Measurements from ENCODE around the gene PSMB2. TPM values are rescaled to one million over a fixed set of nuclear protein-coding genes. Genes with fewer than 3 reads are reported as not detected.
"Not testable (repeated sequence)": the region's sequence is repeated elsewhere in the genome, so short reads cannot be mapped to it uniquely, and the experiment has no call there.

Gene PSMB2
- total RNA-seq (2014; rRNA removed; shearing (Covaris generic)), result 30.2 and 39.5 TPM in 2 replicates

DNA sequence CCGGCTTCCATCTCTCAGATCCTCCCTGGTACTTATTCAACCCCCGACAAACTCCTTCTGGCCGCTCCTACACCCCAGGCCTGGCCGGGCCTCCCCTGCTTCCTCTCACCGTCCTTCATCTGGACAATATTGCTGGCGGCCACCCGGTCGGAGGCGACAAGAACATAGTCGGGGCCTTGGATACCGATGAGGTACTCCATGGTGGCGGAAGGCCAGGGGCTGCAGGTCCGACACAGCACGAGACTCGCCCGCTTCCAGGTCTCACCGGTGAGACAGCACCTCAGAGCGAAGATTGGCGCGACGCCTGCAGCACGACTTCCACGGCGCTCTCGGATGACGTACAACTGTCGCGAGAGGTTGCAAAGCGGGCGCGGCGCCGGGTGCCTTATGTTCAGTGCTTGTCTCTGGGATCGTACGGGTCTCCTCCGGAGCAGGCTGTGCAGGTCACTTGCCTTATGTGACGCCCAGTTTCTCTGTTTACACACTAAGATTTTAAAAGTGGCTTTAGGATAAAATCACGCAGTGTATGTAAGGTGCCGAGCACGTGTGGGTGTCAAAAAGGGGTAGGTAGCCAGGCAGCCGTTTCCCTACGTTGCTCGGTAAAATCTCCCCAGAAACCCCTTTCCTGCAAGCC, at the start of gene PSMB2:
Gene PSMB2 (minus strand): TSS at position 294 of the 634 bp plus-strand sequence. CDS start 94 bp downstream, at position 200.
- DNase-seq (ENCODE audit: low spot score), result peak; percentile 88

DNA sequence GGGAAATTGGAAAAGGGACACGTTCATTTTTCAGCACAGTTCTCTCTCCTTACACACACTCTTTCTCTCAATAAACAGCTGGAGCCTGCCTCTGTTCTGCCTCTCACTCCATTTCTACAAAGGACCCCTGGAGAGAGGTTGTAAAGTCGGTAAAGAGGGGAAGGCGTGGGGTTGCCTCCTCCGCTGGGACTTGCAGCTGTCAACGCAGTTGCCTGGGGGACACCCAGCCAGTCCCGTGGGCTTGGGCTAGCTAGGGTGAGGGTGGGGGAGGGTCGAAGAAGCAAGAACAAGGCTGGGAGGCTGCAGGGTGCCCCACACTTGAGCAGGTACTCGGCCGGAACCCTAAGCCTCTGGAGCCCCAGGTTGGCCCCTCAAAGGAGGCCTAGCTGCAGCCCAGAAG, 49.8 kb upstream of the PSMB2 start:
- DNase-seq (ENCODE audit: low spot score), result no peak

DNA sequence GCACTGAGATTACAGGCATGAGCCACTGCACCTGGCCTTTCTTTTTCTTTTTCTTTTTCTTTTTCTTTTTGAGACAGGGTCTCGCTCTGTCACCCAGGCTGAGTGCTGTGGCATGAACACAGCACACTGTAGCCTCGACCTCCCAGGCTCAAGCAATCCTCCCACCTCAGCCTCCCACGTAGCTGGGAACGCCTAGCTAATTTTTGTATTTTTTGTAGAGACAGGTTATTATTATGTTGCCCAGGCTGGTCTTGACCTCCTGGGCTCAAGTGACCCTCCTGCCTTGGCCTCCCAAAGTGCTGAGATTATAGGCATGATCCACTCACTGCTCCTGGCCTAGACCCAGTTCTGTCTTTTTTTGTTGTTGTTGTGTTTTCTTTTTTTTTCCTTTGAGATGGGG, 48.8 kb upstream of the PSMB2 start:
- DNase-seq (ENCODE audit: low spot score), result not testable (repeated sequence)

- no peak for DNase-seq (ENCODE audit: low spot score)
These were observed 46.8 kb upstream of the PSMB2 start for GRCh38 chr1:35688161-35688560.

- DNase-seq (ENCODE audit: low spot score), result no peak
These were observed 41.7 kb upstream of the PSMB2 start for GRCh38 chr1:35683012-35683411.

GRCh38 chr1:35680271-35680670, 38.9 kb upstream of the PSMB2 start:
- DNase-seq (ENCODE audit: low spot score), result no peak

DNA sequence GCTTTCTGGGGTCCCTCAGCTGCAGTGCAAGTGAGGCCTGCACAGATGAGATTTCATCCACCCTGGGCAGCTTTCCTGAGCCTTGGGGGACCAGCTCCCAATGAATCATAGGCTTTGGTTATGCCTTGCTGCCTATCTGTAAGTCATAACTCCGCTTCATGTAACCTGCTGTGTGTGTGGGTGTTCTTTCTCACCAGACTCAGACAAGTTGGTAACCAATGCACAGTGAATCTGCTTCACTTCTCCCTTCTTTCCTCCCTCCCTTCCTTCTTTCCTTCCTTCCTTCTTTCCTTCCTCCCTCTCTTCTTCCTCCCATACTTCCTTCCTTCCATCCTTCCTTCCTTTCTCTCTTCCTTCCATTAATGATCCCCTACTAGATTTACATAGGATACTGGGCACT, 34.4 kb upstream of the PSMB2 start:
- DNase-seq (ENCODE audit: low spot score), result no peak

- DNase-seq (ENCODE audit: low spot score), result no peak
These were observed 32.8 kb upstream of the PSMB2 start for GRCh38 chr1:35674111-35674510.

GRCh38 chr1:35672116-35672515, 30.8 kb upstream of the PSMB2 start:
- no peak for DNase-seq (ENCODE audit: low spot score)

DNA sequence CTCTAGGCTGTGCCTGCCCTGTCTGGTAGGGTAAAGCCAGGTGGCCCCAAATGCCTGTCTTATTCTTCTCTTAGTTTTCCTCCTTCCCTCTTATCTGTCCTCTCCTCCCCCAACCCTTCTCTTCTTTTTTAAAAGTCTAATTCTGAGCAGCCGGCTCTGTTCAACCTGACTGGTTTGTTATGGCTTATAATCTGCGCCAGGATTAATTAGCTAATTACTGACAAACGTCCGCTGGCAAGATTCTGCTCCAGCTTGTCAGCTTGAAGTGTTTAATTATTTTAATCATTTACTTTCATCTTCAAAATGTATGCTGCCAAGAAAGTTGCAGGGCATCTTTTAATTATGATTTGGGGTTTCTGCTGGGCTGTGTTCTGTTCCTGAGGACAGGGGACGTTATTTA, 27.2 kb upstream of the PSMB2 start:
- DNase-seq (ENCODE audit: low spot score), result no peak

DNA sequence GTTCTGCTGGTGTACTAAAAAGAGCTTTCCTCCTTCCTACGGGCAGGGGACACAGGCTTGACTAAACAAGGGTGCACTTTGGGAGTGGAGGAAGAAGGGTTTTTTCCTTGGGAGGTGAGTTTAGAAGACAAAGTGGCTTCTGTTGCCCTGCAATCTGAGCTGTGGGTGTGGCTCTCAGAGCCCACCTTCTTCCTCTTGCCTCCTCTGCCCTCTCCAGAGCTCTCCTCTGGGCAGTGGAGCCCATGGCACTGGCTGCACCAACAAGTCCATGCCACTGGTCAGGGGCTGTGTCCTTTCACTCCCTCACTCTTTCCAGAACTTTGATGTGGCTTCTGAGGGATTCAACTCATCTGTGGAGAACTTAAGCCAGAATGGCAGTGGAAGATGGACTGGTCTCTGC, 25.6 kb upstream of the PSMB2 start:
- DNase-seq (ENCODE audit: low spot score), result no peak

- DNase-seq (ENCODE audit: low spot score), result no peak
These were observed 24.9 kb upstream of the PSMB2 start for GRCh38 chr1:35666216-35666615.

DNA sequence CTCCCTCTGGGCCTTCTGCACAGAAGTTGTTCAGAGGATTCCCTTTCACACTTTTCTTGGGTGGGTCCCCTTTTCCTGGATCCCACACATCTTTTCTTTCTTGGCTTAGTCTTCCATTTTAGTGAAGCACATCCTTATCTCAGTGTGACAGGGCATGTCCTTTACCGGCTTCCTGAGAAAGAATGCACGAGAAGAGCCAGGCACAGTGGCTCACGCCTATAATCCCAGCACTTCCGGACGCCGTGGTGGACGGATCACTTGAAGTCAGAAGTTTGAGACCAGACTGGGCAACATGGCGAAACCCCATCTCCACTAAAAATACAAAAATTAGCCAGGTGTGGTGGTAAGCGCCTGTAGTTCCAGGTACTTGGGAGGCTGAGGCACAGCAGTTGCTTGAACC, 22.1 kb upstream of the PSMB2 start:
- DNase-seq (ENCODE audit: low spot score), result no peak

DNA sequence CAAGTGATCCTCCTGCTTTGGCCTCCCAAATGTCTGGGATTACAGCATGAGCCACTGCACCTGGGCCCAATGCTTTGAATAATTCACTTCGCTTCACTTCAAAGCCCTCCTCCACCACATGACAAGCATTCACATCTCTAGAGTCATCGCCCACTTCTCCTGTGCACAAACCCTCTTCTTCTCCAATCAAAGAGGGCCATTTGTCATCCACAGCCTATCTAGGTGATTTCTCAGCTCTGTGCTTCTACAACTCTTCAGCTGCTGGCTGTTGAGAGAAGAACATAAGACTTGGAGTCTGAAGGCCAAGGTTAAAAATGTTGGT, 20.1 kb upstream of the PSMB2 start:
- no peak for DNase-seq (ENCODE audit: low spot score)

DNA sequence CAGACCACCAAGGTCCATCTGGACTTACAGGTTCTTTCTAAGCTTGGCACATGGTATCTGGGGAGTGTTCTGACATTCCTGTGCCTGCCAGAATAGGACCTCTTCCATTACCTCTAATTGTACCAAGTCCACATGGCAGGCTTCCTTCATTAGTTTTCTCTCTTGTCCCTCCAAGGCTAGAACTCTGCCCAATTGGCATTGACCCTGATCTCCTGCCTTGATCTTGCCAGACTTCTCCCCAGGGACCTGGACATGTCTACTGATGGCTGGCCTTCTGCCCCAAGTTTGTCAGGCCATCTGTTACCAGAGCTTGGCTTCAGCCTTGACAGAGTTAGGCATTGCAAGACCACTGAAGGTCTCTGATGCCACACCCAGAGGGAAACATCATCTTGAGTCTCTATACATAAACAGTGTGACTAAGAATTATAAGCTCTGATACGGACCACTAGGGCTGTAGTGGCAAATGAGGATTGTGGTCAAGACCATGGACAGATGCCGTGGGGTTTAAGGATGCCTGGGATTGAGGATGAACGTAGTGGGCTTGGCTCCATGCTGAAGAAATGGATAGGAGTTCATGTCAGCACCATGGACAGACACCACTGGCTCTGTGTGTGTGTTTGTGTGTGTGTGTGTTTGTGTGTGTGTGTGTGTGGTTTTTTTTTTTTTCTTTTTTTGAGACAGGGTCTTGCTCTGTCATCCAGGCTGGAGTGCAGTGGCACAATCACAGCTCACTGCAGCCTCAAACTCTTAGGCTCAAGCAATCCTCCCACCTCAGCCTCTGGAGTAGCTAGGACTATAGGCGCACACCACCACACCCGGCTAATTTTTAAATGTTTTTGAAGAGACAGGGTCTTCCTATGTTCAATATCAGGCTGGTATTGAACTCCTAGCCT, 19.5 kb upstream of the PSMB2 start:
- no peak for DNase-seq (ENCODE audit: low spot score)

DNA sequence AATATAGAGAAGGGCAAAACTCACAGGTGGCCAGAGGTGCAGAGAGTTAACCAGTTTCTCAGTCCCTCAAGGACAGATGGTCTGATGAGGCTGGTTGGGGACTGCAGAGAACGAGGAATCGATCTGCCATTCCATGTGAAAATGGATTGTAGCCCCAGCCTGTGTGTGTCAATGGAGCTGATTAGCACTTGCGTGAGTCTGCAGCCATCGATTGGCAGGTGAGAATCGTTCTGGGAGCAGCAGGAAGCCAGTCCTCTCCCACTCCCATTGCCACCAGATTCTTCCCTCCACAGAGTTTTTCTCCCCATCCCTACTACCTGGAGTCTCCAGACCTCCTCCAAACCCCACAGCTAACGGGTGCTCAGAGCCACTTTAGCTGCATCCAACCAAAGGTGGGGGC, 18.3 kb upstream of the PSMB2 start:
- DNase-seq (ENCODE audit: low spot score), result no peak

GRCh38 chr1:35657851-35658250, 16.5 kb upstream of the PSMB2 start:
- no peak for DNase-seq (ENCODE audit: low spot score)

GRCh38 chr1:35656863-35657232, 15.5 kb upstream of the PSMB2 start:
- DNase-seq (ENCODE audit: low spot score), result no peak

- DNase-seq (ENCODE audit: low spot score), result no peak
These were observed 15.0 kb upstream of the PSMB2 start for GRCh38 chr1:35656148-35656862.

- no peak for DNase-seq (ENCODE audit: low spot score)
These were observed 13.9 kb upstream of the PSMB2 start for GRCh38 chr1:35655196-35655595.

- DNase-seq (ENCODE audit: low spot score), result no peak
These were observed 9.1 kb upstream of the PSMB2 start for GRCh38 chr1:35650416-35650815.

GRCh38 chr1:35646043-35646442, 4.7 kb upstream of the PSMB2 start:
- DNase-seq (ENCODE audit: low spot score), result no peak

DNA sequence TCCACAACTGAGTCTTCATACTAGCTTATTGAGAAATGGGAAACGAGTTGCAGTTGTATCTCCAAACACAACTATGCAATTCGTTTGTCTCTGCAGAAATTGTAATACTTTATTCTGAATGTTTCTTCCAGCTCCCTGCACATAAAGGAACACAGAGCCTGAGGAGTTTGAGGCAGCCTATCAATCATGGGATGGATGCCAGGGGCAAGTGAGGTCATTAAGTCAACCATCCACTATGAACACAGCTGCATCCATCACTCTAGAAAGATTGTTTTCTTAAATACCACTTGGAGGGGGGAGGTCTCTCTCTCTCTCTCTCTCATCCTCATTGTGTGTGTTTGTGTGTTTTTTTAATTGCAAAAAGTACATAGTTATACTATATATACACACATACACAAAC, 2.9 kb upstream of the PSMB2 start:
- DNase-seq (ENCODE audit: low spot score), result no peak
